SK-N-SH (cell line): ENCODE data around the gene REC8. TPM values are rescaled to one million over a fixed set of nuclear protein-coding genes. Genes with fewer than 3 reads are reported as not detected.

Source experiments
- CTCF ChIA-PET: fragments of 300-600, 350-600 bp; formaldehyde crosslinking; extraction: SDS; loops from one replicate; lab custom pipeline; 2021; lab: Yijun Ruan, JAX
- POLR2A ChIA-PET: fragments of 350-600 bp; sonication (Branson Sonifier 250); formaldehyde crosslinking; extraction: SDS; loops from one replicate; lab custom pipeline; 2020; ENCODE audit warnings: antibody characterized with exemption, inconsistent platforms; lab: Yijun Ruan, JAX
- DNase-seq: peaks from one replicate; pipeline ENCODE4 v3.0.0; 2012
- H2AFZ ChIP-seq: fragments of 200-600 bp; sonication (generic); 2 replicates; pipeline ENCODE4 v1.8.1; 2016; ENCODE audit warnings: antibody characterized with exemption, mild to moderate bottlenecking, low read depth
- H3F3A ChIP-seq: fragments of 200-600 bp; sonication (generic); replicated peaks from 2 replicates; pipeline ENCODE3; 2016; ENCODE audit warnings: antibody characterized with exemption, mild to moderate bottlenecking; ENCODE audit not compliant: insufficient read depth
- H3K27ac ChIP-seq, 2 experiments: fragments of 200-500 bp in 1 of 2; fragments of 200-600 bp in 1 of 2; sonication (Bioruptor generic) in 1 of 2; sonication (generic), shearing (Covaris generic) in 1 of 2; 2 replicates each; pipeline versions ENCODE4 v1.5.1 to v1.6.1; 2014 to 2016; ENCODE audit warnings: low read depth in 2 of 2, inconsistent platforms in 1 of 2, low read length in 1 of 2, mild to moderate bottlenecking in 1 of 2, mixed read lengths in 1 of 2
- H3K27me3 ChIP-seq: fragments of 200-600 bp; sonication (generic), shearing (Covaris generic); 2 replicates; pipeline ENCODE4 v1.6.1; 2016; ENCODE audit warnings: mixed run types; ENCODE audit not compliant: insufficient read depth
- H3K36me3 ChIP-seq, 2 experiments: fragments of 200-500 bp in 1 of 2; fragments of 200-600 bp in 1 of 2; sonication (Bioruptor generic) in 1 of 2; sonication (generic) in 1 of 2; replicated peaks in 1 of 2; 2 replicates each; pipeline versions ENCODE3 to v1.5.1; 2014 to 2016; ENCODE audit warnings: low read length in 1 of 2, mild to moderate bottlenecking in 1 of 2; ENCODE audit not compliant: insufficient read depth in 2 of 2, control insufficient read depth in 1 of 2
- H3K4me1 ChIP-seq, 2 experiments: fragments of 200-500 bp in 1 of 2; fragments of 200-600 bp in 1 of 2; sonication (Bioruptor generic) in 1 of 2; sonication (generic), shearing (Covaris generic) in 1 of 2; 2 replicates each; pipeline versions ENCODE4 v1.5.1 to v1.6.1; 2014 to 2016; ENCODE audit warnings: low read depth in 1 of 2, low read length in 1 of 2, mixed run types in 1 of 2; ENCODE audit not compliant: insufficient read depth in 2 of 2, control insufficient read depth in 1 of 2
- H3K4me2 ChIP-seq: fragments of 200-600 bp; sonication (generic), shearing (Covaris generic); 2 replicates; pipeline ENCODE4 v1.6.1; 2017; ENCODE audit warnings: mixed run types
- H3K4me3 ChIP-seq, 2 experiments: fragments of 200-500 bp in 1 of 2; fragments of 200-600 bp in 1 of 2; sonication (Bioruptor generic) in 1 of 2; sonication (generic), shearing (Covaris generic) in 1 of 2; 2 replicates each; pipeline versions ENCODE4 v1.5.1 to v1.8.1; 2014 to 2016; ENCODE audit warnings: low read depth in 2 of 2, inconsistent platforms in 1 of 2, low read length in 1 of 2, mild to moderate bottlenecking in 1 of 2, mixed read lengths in 1 of 2, moderate library complexity in 1 of 2
- H3K79me2 ChIP-seq: fragments of 200-600 bp; sonication (generic); 2 replicates; pipeline ENCODE4 v1.8.1; 2017; ENCODE audit warnings: mild to moderate bottlenecking; ENCODE audit not compliant: insufficient read depth
- H3K9ac ChIP-seq: fragments of 200-600 bp; sonication (generic); 2 replicates; pipeline ENCODE4 v1.6.1; 2017; ENCODE audit warnings: mixed run types
- H3K9me2 ChIP-seq: fragments of 200-600 bp; sonication (generic); 2 replicates; pipeline ENCODE4 v1.6.1; 2017; ENCODE audit warnings: mixed run types
- H3K9me3 ChIP-seq: fragments of 200-600 bp; sonication (generic); 2 replicates; pipeline ENCODE4 v1.6.1; 2017; ENCODE audit warnings: mixed run types, mild to moderate bottlenecking, moderate library complexity
- H4K20me1 ChIP-seq: fragments of 200-600 bp; sonication (generic); 2 replicates; pipeline ENCODE4 v1.6.1; 2017; ENCODE audit warnings: mild to moderate bottlenecking, mixed run types; ENCODE audit not compliant: insufficient read depth
- CHD2 ChIP-seq: fragments of 150-350 bp; IDR thresholded peaks from 2 replicates; pipeline ENCODE4 v1.6.1; 2018; ENCODE audit warnings: low read length; ENCODE audit not compliant: partially characterized antibody
- EP300 ChIP-seq, 2 experiments: IDR thresholded peaks; 2 replicates each; pipeline versions ENCODE4 v1.4.0 to v1.6.1; 2012; ENCODE audit warnings: borderline replicate concordance in 1 of 2, low read depth in 1 of 2, low read length in 1 of 2
- EZH2phosphoT487 ChIP-seq: fragments of 200-600 bp; sonication (generic); IDR thresholded peaks from 2 replicates; pipeline ENCODE4 v1.6.1; 2017; ENCODE audit warnings: low read depth, mixed run types, mild to moderate bottlenecking, antibody characterized with exemption, moderate library complexity, borderline replicate concordance
- FOSL2 ChIP-seq: IDR thresholded peaks from 2 replicates; pipeline ENCODE4 v1.4.0; 2012; ENCODE audit warnings: low read depth, mild to moderate bottlenecking, moderate library complexity, borderline replicate concordance
- FOXJ3 ChIP-seq: sonication (generic); formaldehyde crosslinking; IDR thresholded peaks from 2 replicates; pipeline ENCODE4 v1.5.1; 2020; ENCODE audit warnings: mild to moderate bottlenecking, missing genetic modification reagents
- FOXM1 ChIP-seq: IDR thresholded peaks from 2 replicates; pipeline ENCODE4 v1.4.0; 2012; ENCODE audit warnings: low read depth, mild to moderate bottlenecking
- GABPA ChIP-seq: IDR thresholded peaks from 2 replicates; pipeline ENCODE4 v1.4.0; 2012; ENCODE audit warnings: low read depth, mild to moderate bottlenecking
- MEF2A ChIP-seq: IDR thresholded peaks from 2 replicates; pipeline ENCODE4 v1.4.0; 2012; ENCODE audit warnings: low read depth, borderline replicate concordance
- MXI1 ChIP-seq: IDR thresholded peaks from 2 replicates; pipeline ENCODE4 v1.6.1; 2012; ENCODE audit warnings: mild to moderate bottlenecking, low read depth, low read length, improper control_type of control experiment
- NFIC ChIP-seq: IDR thresholded peaks from 2 replicates; pipeline ENCODE4 v1.4.0; 2012; ENCODE audit warnings: borderline replicate concordance
- POLR2AphosphoS5 ChIP-seq: IDR thresholded peaks from 2 replicates; pipeline ENCODE4 v1.6.1; 2012; ENCODE audit warnings: low read depth, low read length
- RAD21 ChIP-seq: IDR thresholded peaks from 2 replicates; pipeline ENCODE4 v1.6.1; 2012; ENCODE audit warnings: mild to moderate bottlenecking, low read length
- RFX5 ChIP-seq: IDR thresholded peaks from 2 replicates; pipeline ENCODE4 v1.6.1; 2012; ENCODE audit warnings: mild to moderate bottlenecking, improper control_type of control experiment, low read length
- RXRA ChIP-seq: IDR thresholded peaks from 2 replicates; pipeline ENCODE4 v1.4.0; 2012; ENCODE audit warnings: low read depth, mild to moderate bottlenecking, borderline replicate concordance
- SMC3 ChIP-seq: IDR thresholded peaks from 2 replicates; pipeline ENCODE4 v1.6.1; 2012; ENCODE audit warnings: low read depth, low read length, improper control_type of control experiment
- USF1 ChIP-seq: IDR thresholded peaks from 2 replicates; pipeline ENCODE4 v1.4.0; 2012; ENCODE audit warnings: low read depth, borderline replicate concordance
- YY1 ChIP-seq: IDR thresholded peaks from 2 replicates; pipeline ENCODE4 v1.4.0; 2012; ENCODE audit warnings: low read depth, mild to moderate bottlenecking
- ZBTB33 ChIP-seq: IDR thresholded peaks from 2 replicates; pipeline ENCODE4 v1.4.0; 2012; ENCODE audit warnings: low read depth, borderline replicate concordance
- whole genome bisulfite sequencing: methylation state at CpG from one replicate; pipeline ENCODE4 v1.1.6; 2017; ENCODE audit warnings: low lambda C conversion rate; 5-methylcytosine and 5-hydroxymethylcytosine counted together
- polyA plus RNA-seq, 3 experiments: library from polyadenylated mRNA; depleted of rRNA; stranded (reverse); fragments of >200 nt; gene quantifications; 2 replicates each; pipeline ENCODE4 v1.2.3, GENCODE V29; 2012
- TF ChIP-seq, protein P1 (sequence below): IDR thresholded peaks from 2 replicates; pipeline ENCODE4 v1.4.0; 2012; ENCODE audit warnings: low read depth
- TF ChIP-seq, protein P2 (sequence below): IDR thresholded peaks from 2 replicates; pipeline ENCODE4; 2012

Gene REC8
- polyA plus RNA-seq, 1 of the 3 experiments (the other 2 are of a cell fraction) = 23.2 TPM

GRCh38 chr14:24184104-24184970, 12.5 kb downstream of the REC8 start (continued):
- no peak for TF ChIP-seq EZH2phosphoT487

DNA sequence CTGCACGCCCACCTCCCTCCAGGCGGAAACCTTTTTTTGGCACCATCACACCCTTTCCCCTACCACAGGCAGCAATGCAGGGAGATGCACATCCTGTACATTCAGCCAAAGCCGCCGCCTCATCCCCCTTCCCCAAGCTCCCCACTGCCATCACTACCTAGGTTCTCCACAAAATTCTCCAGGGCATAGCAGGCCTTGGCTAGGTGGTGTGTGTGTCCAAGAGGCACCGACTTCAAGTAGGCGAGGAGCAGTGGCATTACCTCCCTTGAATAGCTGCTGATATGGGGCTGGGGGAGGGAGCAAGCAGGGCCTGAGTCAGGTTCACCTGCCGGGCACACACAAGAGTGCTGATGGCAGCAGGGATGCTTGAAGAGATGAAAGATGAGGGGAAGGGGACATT, 13.1 kb downstream of the REC8 start:
- POLR2A ChIA-PET = interaction anchor here (1.4 to 1.7 kb wide), 2 partner anchors 11 to 13 kb away, joined by 4 read pairs; partner anchors contain the start of genes REC8 and TM9SF1
- CTCF ChIA-PET = interaction anchor here (0.7 to 3.8 kb wide), 4 partner anchors 12 to 76 kb away, joined by 3 to 16 read pairs (median 8); partner anchors contain the start of genes IRF9 and MDP1
- Histone ChIP-seq H2AFZ (no peak overlapping the region), H3K27ac (no peak overlapping the region), H3K4me3 (no peak overlapping the region), H3F3A (peaks cover 22% of the 10 kb centered on the region), H3K27me3 (no peaks in the 10 kb centered on the region), H3K36me3 (peaks cover 21 to 79% of the 10 kb centered on the region in 2 experiments), H3K4me2 (no peak overlapping the region), H3K9me3 (no peaks in the 10 kb centered on the region), H3K4me1 (peaks cover 9 to 21% of the 10 kb centered on the region in 2 experiments), H3K9me2 (no peaks in the 10 kb centered on the region), H3K9ac (no peak overlapping the region), H4K20me1 (no peaks in the 10 kb centered on the region), H3K79me2 (peaks cover 19% of the 10 kb centered on the region)
- WGBS = 90% methylated on average over 7 of the region's 7 CpGs
- no peak for DNase-seq
- TF ChIP-seq NFIC = no peak
- TF ChIP-seq FOSL2 = no peak
- no peak for TF ChIP-seq RXRA
- TF ChIP-seq POLR2AphosphoS5 = no peak
- TF ChIP-seq MEF2A = no peak
- TF ChIP-seq RAD21 = no peak
- TF ChIP-seq GABPA = no peak
- TF ChIP-seq USF1 = no peak
- TF ChIP-seq MXI1 = no peak
- no peak for TF ChIP-seq CHD2

- Histone ChIP-seq H2AFZ (no peak overlapping the region), H3K4me2 (no peak overlapping the region), H3K4me1 (peaks cover 9 to 21% of the 10 kb centered on the region in 2 experiments), H3K9ac (no peak overlapping the region), H3F3A (peaks cover 15% of the 10 kb centered on the region), H3K27me3 (no peaks in the 10 kb centered on the region), H3K9me2 (no peaks in the 10 kb centered on the region), H3K27ac (no peak overlapping the region), H3K36me3 (peaks cover 21 to 77% of the 10 kb centered on the region in 2 experiments), H4K20me1 (no peaks in the 10 kb centered on the region), H3K4me3 (no peak overlapping the region), H3K79me2 (peaks cover 19% of the 10 kb centered on the region), H3K9me3 (no peaks in the 10 kb centered on the region)
- WGBS = 96% methylated on average over 7 of the region's 11 CpGs
- ChIA-PET POLR2A (interaction anchor here (1.4 kb wide), 1 partner anchor 14 kb away, joined by 4 read pairs; the partner anchor contains the start of gene REC8), CTCF (interaction anchor here (0.7 to 3.8 kb wide), 7 partner anchors 10 to 77 kb away, joined by 3 to 16 read pairs (median 4); partner anchors contain the start of genes IRF9, MDP1 and TM9SF1)
- no peak for DNase-seq
- TF ChIP-seq SMC3 (no peak), RAD21 (no peak), MXI1 (no peak), ZBTB33 (no peak), RFX5 (no peak), FOSL2 (no peak), FOXM1 (no peak), YY1 (no peak), POLR2AphosphoS5 (no peak), EP300 (IDR thresholded peaks at IDR 0.05; ENCODE audit: borderline replicate concordance in 1 of 2, low read depth in 1 of 2, low read length in 1 of 2) (no peak), RXRA (no peak), NFIC (no peak), FOXJ3 (no peak)
- TF ChIP-seq, protein P1, sequence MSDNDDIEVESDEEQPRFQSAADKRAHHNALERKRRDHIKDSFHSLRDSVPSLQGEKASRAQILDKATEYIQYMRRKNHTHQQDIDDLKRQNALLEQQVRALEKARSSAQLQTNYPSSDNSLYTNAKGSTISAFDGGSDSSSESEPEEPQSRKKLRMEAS = no peak
- TF ChIP-seq, protein P2, sequence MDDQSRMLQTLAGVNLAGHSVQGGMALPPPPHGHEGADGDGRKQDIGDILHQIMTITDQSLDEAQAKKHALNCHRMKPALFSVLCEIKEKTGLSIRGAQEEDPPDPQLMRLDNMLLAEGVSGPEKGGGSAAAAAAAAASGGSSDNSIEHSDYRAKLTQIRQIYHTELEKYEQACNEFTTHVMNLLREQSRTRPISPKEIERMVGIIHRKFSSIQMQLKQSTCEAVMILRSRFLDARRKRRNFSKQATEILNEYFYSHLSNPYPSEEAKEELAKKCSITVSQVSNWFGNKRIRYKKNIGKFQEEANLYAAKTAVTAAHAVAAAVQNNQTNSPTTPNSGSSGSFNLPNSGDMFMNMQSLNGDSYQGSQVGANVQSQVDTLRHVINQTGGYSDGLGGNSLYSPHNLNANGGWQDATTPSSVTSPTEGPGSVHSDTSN = no peak
These were observed 13.9 kb downstream of the REC8 start for GRCh38 chr14:24185741-24186140.
